Measurements from ENCODE around the gene AXIN2.

- no peak for TF ChIP-seq CTCF (tag by site-specific recombination; IDR thresholded peaks at IDR 0.05)
- no peak for TF ChIP-seq MYNN (tag by site-specific recombination; IDR thresholded peaks at IDR 0.05; ENCODE audit: borderline replicate concordance)
- no peak for TF ChIP-seq ZNF558 (tag by site-specific recombination; IDR thresholded peaks at IDR 0.05)
- TF ChIP-seq ZNF426 (tag by site-specific recombination; IDR thresholded peaks at IDR 0.05), result no peak
- TF ChIP-seq ZNF274 (IDR thresholded peaks at IDR 0.05; ENCODE audit: low read length), result no peak
- no peak for TF ChIP-seq ZNF274 (tag by site-specific recombination; IDR thresholded peaks at IDR 0.05; ENCODE audit: borderline replicate concordance)
- no peak for TF ChIP-seq ZNF302 (tag by site-specific recombination; IDR thresholded peaks at IDR 0.05; ENCODE audit: low read depth)
- TF ChIP-seq ZNF146 (tag by site-specific recombination; IDR thresholded peaks at IDR 0.05), result no peak
- no peak for TF ChIP-seq ZNF621 (tag by site-specific recombination; IDR thresholded peaks at IDR 0.05)
- TF ChIP-seq ZNF184 (tag by site-specific recombination; IDR thresholded peaks at IDR 0.05), result no peak
Measured at GRCh38 chr17:65498816-65499215, 62.6 kb downstream of the AXIN2 start.
